DND-41 (cell line): ENCODE results near the gene HIVEP1.

ENCODE experiments used
- ATAC-seq: fragments of 200-7000 bp; cut with Tn5 transposase; 3 replicates; pipeline ENCODE4 v1.9.1; 2021; ENCODE audit warnings: low read depth; ENCODE audit not compliant: insufficient read depth
- DNase-seq: peaks from one replicate; pipeline ENCODE4 v3.0.0-alpha.2; 2020
- H2AFZ ChIP-seq: 2 replicates; pipeline ENCODE4 v1.6.0; 2012; ENCODE audit warnings: low read depth, low read length
- H3K27ac ChIP-seq: 2 replicates; pipeline ENCODE4 v1.5.1; 2012; ENCODE audit warnings: low read length, inconsistent platforms
- H3K27me3 ChIP-seq: fragments of 200-600 bp; sonication (generic); 2 replicates; pipeline ENCODE4 v1.6.0; 2012; ENCODE audit warnings: low read length, mild to moderate bottlenecking, inconsistent platforms; ENCODE audit not compliant: insufficient read depth, poor library complexity
- H3K36me3 ChIP-seq: 2 replicates; pipeline ENCODE4 v1.5.1; 2012; ENCODE audit warnings: low read length, inconsistent platforms; ENCODE audit not compliant: insufficient read depth
- H3K4me1 ChIP-seq: 2 replicates; pipeline ENCODE4 v1.5.1; 2012; ENCODE audit warnings: mild to moderate bottlenecking, low read length; ENCODE audit not compliant: insufficient read depth
- H3K4me2 ChIP-seq: 2 replicates; pipeline ENCODE4 v1.6.0; 2012; ENCODE audit warnings: mild to moderate bottlenecking, moderate library complexity, low read length, inconsistent platforms; ENCODE audit not compliant: insufficient read depth
- H3K4me3 ChIP-seq, 2 experiments: fragments of 200-600 bp in 1 of 2; shearing (Covaris generic) in 1 of 2; 2 replicates each; pipeline ENCODE4 v1.5.1; 2012 to 2016; ENCODE audit warnings: inconsistent platforms in 2 of 2, low read length in 2 of 2, mild to moderate bottlenecking in 2 of 2, low read depth in 1 of 2, moderate library complexity in 1 of 2
- H3K79me2 ChIP-seq: 2 replicates; pipeline ENCODE4 v1.6.0; 2012; ENCODE audit warnings: low read length, inconsistent platforms; ENCODE audit not compliant: insufficient read depth
- H3K9ac ChIP-seq: 2 replicates; pipeline ENCODE4 v1.6.0; 2012; ENCODE audit warnings: low read depth, mild to moderate bottlenecking, inconsistent platforms, low read length, moderate library complexity
- H3K9me3 ChIP-seq: 2 replicates; pipeline ENCODE4 v1.5.1; 2012; ENCODE audit warnings: low read length, moderate library complexity, mild to moderate bottlenecking, inconsistent platforms; ENCODE audit not compliant: insufficient read depth, severe bottlenecking
- H4K20me1 ChIP-seq: 2 replicates; pipeline ENCODE4 v1.6.0; 2012; ENCODE audit warnings: low read length; ENCODE audit not compliant: insufficient read depth
- EZH2 ChIP-seq: IDR thresholded peaks from 3 replicates; pipeline ENCODE4 v1.6.1; 2012; ENCODE audit warnings: borderline replicate concordance, low read depth, mild to moderate bottlenecking, moderate library complexity, low read length, inconsistent platforms; ENCODE audit not compliant: severe bottlenecking
- TF ChIP-seq, protein P1 (sequence below): IDR thresholded peaks from 2 replicates; pipeline ENCODE4 v1.5.1; 2012; ENCODE audit warnings: borderline replicate concordance, low read length, moderate library complexity, mild to moderate bottlenecking; ENCODE audit not compliant: poor library complexity, severe bottlenecking; ENCODE audit errors: extremely low read depth

The HIVEP1 gene

GRCh38 chr6:12071064-12071615 is 59.0 kb downstream of the HIVEP1 start:
- Histone ChIP-seq H3K4me3 (no peak overlapping the region), H3K27ac (no peak overlapping the region), H3K9ac (no peak overlapping the region), H3K4me1 (no peaks in the 10 kb centered on the region), H3K9me3 (no peaks in the 10 kb centered on the region), H3K4me2 (no peak overlapping the region), H3K27me3 (no peaks in the 10 kb centered on the region), H2AFZ (no peak overlapping the region), H4K20me1 (no peaks in the 10 kb centered on the region), H3K79me2 (no peaks in the 10 kb centered on the region), H3K36me3 (no peaks in the 10 kb centered on the region)
- TF ChIP-seq EZH2: no peak
- TF ChIP-seq, protein P1, sequence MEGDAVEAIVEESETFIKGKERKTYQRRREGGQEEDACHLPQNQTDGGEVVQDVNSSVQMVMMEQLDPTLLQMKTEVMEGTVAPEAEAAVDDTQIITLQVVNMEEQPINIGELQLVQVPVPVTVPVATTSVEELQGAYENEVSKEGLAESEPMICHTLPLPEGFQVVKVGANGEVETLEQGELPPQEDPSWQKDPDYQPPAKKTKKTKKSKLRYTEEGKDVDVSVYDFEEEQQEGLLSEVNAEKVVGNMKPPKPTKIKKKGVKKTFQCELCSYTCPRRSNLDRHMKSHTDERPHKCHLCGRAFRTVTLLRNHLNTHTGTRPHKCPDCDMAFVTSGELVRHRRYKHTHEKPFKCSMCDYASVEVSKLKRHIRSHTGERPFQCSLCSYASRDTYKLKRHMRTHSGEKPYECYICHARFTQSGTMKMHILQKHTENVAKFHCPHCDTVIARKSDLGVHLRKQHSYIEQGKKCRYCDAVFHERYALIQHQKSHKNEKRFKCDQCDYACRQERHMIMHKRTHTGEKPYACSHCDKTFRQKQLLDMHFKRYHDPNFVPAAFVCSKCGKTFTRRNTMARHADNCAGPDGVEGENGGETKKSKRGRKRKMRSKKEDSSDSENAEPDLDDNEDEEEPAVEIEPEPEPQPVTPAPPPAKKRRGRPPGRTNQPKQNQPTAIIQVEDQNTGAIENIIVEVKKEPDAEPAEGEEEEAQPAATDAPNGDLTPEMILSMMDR: no peak
- no peak for DNase-seq
- no peak for ATAC-seq

DNA sequence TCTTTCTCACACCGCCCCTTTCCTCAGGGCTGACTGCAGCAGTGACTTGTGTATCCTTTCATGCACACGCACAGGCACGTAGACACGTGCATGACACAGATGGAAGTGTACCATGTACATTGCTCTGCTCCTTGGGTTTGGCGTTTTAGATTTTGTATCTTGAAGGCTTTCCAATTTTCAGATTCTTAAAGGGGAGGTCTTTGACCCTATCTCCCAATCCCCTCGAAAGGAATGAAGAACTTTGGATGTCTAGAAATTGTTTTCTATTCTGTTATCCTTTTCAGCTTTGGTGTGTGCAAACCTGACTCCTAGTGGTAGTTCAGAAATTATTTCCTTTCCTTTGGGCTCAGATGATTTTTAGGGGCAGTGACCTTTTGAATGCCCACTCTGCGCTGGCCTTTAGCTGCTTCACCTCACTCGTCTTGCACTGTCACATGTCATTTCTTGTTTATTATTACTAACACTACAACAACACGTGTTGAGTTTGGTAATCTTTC is 63.0 kb downstream of the HIVEP1 start:
- no peaks in the 10 kb centered on the region for H3K4me1 ChIP-seq
- DNase-seq (no peak), ATAC-seq (no peak)
- TF ChIP-seq EZH2: no peak
- TF ChIP-seq, protein P1: peak; percentile 31
- no peaks in the 10 kb centered on the region for H3K9me3 ChIP-seq
- no peak overlapping the region for H3K4me3 ChIP-seq
- H2AFZ ChIP-seq: no peak overlapping the region
- no peak overlapping the region for H3K4me2 ChIP-seq
- H3K79me2 ChIP-seq: no peaks in the 10 kb centered on the region
- no peaks in the 10 kb centered on the region for H3K36me3 ChIP-seq
- H3K27ac ChIP-seq: no peak overlapping the region
- no peak overlapping the region for H3K9ac ChIP-seq
- H4K20me1 ChIP-seq: 0 out of 2 replicates have a peak, but pooled peaks cover 2% of the 10 kb centered on the region
- H3K27me3 ChIP-seq: no peaks in the 10 kb centered on the region

GRCh38 chr6:12077021-12077710 is 65.1 kb downstream of the HIVEP1 start:
- no peak for DNase-seq
- no peak overlapping the region for H2AFZ ChIP-seq
- no peak overlapping the region for H3K4me2 ChIP-seq
- no peak overlapping the region for H3K4me3 ChIP-seq
- H3K9ac ChIP-seq: no peak overlapping the region
- no peaks in the 10 kb centered on the region for H3K4me1 ChIP-seq
- H3K79me2 ChIP-seq: no peaks in the 10 kb centered on the region
- no peaks in the 10 kb centered on the region for H3K36me3 ChIP-seq
- no peaks in the 10 kb centered on the region for H3K9me3 ChIP-seq
- ATAC-seq: no peak
- TF ChIP-seq EZH2: no peak
- TF ChIP-seq, protein P1: no peak
- no peaks in the 10 kb centered on the region for H3K27me3 ChIP-seq
- H3K27ac ChIP-seq: no peak overlapping the region
- 0 out of 2 replicates have a peak, but pooled peaks cover 2% of the 10 kb centered on the region for H4K20me1 ChIP-seq
